OCI-LY3 (cell line): Measurements from ENCODE around the gene BLCAP.

Experiments
- EZH2phosphoT487 ChIP-seq: fragments of 200-600 bp; shearing (Covaris generic); IDR thresholded peaks from 2 replicates; pipeline ENCODE4 v1.6.1; 2018; ENCODE audit warnings: antibody characterized with exemption, mixed run types, low read depth
- TF ChIP-seq, protein P1 (sequence below): fragments of 200-600, 300-600 bp; sonication (generic); IDR thresholded peaks from 2 replicates; pipeline ENCODE4 v1.5.1; 2014; ENCODE audit warnings: antibody characterized with exemption, low read length, low read depth

DNA sequence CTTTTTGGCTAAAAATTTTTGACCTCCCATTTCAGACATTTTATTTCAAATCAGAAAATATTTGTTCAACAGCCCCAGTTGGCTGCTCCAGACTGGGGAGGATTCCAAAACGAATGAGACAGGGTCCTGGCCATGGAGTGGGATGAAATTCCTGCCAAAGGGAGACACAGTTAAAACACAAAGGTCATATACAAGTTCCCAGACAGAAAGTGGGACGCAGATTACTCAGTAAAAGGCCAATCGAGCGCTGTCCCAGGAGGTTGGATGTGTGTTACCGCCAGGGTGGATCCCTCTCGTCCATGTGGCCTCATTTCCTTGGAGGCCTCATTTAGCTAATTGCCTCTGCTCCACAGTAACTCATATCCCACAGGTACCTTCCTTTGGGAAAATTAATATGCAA, 48.4 kb downstream of the BLCAP start:
- TF ChIP-seq, protein P1, sequence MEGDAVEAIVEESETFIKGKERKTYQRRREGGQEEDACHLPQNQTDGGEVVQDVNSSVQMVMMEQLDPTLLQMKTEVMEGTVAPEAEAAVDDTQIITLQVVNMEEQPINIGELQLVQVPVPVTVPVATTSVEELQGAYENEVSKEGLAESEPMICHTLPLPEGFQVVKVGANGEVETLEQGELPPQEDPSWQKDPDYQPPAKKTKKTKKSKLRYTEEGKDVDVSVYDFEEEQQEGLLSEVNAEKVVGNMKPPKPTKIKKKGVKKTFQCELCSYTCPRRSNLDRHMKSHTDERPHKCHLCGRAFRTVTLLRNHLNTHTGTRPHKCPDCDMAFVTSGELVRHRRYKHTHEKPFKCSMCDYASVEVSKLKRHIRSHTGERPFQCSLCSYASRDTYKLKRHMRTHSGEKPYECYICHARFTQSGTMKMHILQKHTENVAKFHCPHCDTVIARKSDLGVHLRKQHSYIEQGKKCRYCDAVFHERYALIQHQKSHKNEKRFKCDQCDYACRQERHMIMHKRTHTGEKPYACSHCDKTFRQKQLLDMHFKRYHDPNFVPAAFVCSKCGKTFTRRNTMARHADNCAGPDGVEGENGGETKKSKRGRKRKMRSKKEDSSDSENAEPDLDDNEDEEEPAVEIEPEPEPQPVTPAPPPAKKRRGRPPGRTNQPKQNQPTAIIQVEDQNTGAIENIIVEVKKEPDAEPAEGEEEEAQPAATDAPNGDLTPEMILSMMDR: no peak
- no peak for TF ChIP-seq EZH2phosphoT487
